ENCODE measurements around the gene SPEM3.

SPEM3 gene

DNA sequence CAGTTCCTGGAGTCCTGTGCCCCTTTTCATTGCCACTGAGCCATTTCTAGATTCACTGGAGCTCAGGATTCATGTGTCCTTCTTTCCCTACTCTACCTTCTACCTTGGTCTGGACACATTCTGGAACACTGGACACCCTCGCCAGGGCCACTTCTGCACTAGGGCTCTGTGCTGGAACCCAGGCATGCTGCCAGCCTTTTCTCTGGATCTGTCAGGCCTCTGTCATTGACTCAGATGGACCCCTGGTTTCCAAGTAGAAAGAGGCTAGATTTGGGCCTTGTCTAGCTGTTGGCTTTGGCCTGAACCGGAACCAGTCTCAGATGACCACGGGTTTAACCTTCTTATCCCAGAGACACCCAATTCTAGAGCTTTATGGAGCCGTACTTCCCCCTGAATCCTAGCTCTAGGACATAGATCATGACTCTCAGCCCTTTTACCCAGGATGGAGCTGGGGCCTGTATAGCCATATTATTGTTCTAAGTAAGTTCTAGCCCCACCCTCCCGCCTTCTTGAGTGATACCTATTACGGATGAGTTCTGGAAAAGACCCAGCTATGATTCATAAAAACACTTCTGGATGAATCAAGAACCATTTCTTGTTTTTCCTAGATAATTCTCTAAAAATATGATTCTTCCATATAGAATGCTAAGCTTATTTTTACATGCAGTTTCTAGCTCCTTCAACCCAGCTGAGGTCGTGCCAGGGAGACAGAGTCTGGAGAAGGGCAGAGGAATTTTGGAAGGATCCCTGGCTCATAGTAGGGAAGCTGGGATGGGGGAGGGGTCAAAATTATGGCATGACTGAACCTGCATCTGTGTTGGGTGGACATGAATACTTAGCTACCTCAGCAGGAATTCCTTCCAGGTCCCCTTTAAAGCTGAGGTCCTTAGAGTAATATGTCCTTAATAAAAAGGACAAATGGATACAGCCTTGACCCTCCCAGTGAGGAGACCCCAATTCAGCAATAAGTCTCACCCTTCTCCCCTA, 15.1 kb downstream of the SPEM3 start:
- ATAC-seq = no peak
- TF ChIP-seq ARNTL (CRISPR knock-in tag; IDR thresholded peaks at IDR 0.05; ENCODE audit: borderline replicate concordance, low read depth) (no peak), CSRNP3 (CRISPR knock-in tag; IDR thresholded peaks at IDR 0.05) (no peak), GLIS3 (CRISPR knock-in tag; IDR thresholded peaks at IDR 0.05) (no peak), ZNF70 (CRISPR knock-in tag; IDR thresholded peaks at IDR 0.05) (no peak), ZC3H10 (CRISPR knock-in tag; IDR thresholded peaks at IDR 0.05) (no peak), PATZ1 (CRISPR knock-in tag; IDR thresholded peaks at IDR 0.05; ENCODE audit: borderline replicate concordance) (no peak), OSR1 (CRISPR knock-in tag; IDR thresholded peaks at IDR 0.05) (no peak), ZFP30 (CRISPR knock-in tag; IDR thresholded peaks at IDR 0.05) (no peak), TSHZ2 (CRISPR knock-in tag; IDR thresholded peaks at IDR 0.05) (no peak), TOX (CRISPR knock-in tag; IDR thresholded peaks at IDR 0.05; ENCODE audit: borderline replicate concordance) (no peak), PPARA (CRISPR knock-in tag; IDR thresholded peaks at IDR 0.05; ENCODE audit: borderline replicate concordance) (no peak), ESRRG (CRISPR knock-in tag; IDR thresholded peaks at IDR 0.05) (no peak), POU6F1 (CRISPR knock-in tag; IDR thresholded peaks at IDR 0.05; ENCODE audit: borderline replicate concordance, low read depth) (no peak), ZFP3 (CRISPR knock-in tag; IDR thresholded peaks at IDR 0.05) (no peak), BACH2 (CRISPR knock-in tag; IDR thresholded peaks at IDR 0.05; ENCODE audit: borderline replicate concordance) (no peak)
- TF ChIP-seq, protein P1, sequence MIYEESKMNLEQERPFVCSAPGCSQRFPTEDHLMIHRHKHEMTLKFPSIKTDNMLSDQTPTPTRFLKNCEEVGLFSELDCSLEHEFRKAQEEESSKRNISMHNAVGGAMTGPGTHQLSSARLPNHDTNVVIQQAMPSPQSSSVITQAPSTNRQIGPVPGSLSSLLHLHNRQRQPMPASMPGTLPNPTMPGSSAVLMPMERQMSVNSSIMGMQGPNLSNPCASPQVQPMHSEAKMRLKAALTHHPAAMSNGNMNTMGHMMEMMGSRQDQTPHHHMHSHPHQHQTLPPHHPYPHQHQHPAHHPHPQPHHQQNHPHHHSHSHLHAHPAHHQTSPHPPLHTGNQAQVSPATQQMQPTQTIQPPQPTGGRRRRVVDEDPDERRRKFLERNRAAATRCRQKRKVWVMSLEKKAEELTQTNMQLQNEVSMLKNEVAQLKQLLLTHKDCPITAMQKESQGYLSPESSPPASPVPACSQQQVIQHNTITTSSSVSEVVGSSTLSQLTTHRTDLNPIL (CRISPR knock-in tag; IDR thresholded peaks at IDR 0.05; ENCODE audit: low read depth) = no peak

DNA sequence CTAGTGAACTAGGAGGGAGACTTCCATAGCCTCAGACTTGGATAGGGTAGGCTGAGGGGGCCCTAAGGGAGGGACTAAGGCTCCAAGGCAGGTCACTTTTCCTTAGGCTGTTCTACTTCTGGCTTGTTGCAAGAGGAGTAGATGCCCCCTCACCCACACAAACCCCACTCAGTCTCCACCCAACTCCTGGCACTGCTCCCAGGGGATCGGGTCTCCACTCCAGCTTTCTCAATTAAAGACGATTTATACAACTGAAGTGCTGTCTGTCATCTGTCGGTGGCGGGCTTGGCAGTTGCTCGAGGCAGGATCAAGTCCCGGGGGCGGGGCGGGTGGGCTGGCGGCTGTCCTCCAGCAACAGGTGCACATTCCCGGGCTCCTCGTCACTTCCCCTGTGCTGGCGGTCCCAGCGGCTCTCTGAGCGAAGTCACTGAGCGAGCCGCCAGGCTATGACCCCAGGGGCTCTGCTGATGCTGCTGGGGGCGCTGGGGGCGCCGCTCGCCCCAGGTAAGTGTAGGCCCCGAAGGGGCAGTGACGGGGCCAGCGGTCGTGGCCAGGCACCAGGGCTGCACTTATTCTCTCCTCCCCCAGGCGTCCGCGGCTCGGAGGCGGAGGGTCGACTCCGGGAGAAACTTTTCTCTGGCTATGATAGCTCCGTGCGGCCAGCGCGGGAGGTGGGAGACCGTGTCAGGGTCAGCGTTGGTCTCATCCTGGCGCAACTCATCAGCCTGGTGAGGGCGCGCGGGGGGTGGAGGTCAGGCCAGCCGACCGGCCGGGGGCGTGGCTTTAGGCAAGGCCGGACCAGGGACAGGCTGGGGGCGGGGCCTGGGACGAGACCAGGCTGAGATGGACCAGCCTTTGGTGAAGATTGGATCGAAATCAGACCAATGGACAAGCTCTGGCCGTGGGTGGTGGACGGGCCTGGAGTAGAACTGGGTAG, 16.3 kb downstream of the SPEM3 start, which contains the start of gene CHRNB1:
Gene CHRNB1 (plus strand): TSS at position 380 of the 937 bp plus-strand sequence. CDS start 67 bp downstream, at position 447.
- ATAC-seq = peak; percentile 69
- TF ChIP-seq BACH2 (CRISPR knock-in tag; IDR thresholded peaks at IDR 0.05; ENCODE audit: borderline replicate concordance) (no peak), CSDC2 (CRISPR knock-in tag; IDR thresholded peaks at IDR 0.05) (no peak), CSRNP3 (CRISPR knock-in tag; IDR thresholded peaks at IDR 0.05) (no peak), POU6F1 (CRISPR knock-in tag; IDR thresholded peaks at IDR 0.05; ENCODE audit: borderline replicate concordance, low read depth) (no peak), ZNF8 (CRISPR knock-in tag; IDR thresholded peaks at IDR 0.05) (no peak), ISL1 (CRISPR knock-in tag; IDR thresholded peaks at IDR 0.05) (no peak), OSR1 (CRISPR knock-in tag; IDR thresholded peaks at IDR 0.05) (no peak), ESRRG (CRISPR knock-in tag; IDR thresholded peaks at IDR 0.05) (no peak), RARB (CRISPR knock-in tag; IDR thresholded peaks at IDR 0.05) (no peak), ZNF565 (CRISPR knock-in tag; conservative IDR thresholded peaks at IDR 0.05; ENCODE audit: low read depth) (no peak)
